Neural progenitor cell (in vitro differentiated cells): ENCODE measurements around the gene ANKHD1. TPM values are rescaled to one million over a fixed set of nuclear protein-coding genes. Genes with fewer than 3 reads are reported as not detected.

ENCODE experiments used
- DNase-seq: peaks from one replicate; pipeline ENCODE4 v3.0.0-alpha.2; 2016; ENCODE audit warnings: low spot score
- H2AFZ ChIP-seq: fragments of 200-600 bp; sonication (generic); replicated peaks from 2 replicates; pipeline ENCODE4 v1.6.1; 2016; ENCODE audit warnings: antibody characterized with exemption
- H3F3A ChIP-seq: fragments of 200-600 bp; sonication (generic); 2 replicates; pipeline ENCODE4 v1.6.1; 2016; ENCODE audit warnings: antibody characterized with exemption, low read depth
- H3K27ac ChIP-seq: fragments of 200-600 bp; sonication (generic); 2 replicates; pipeline ENCODE4 v1.5.1; 2016; ENCODE audit warnings: mild to moderate bottlenecking
- H3K27me3 ChIP-seq: fragments of 200-600 bp; sonication (generic); 2 replicates; pipeline ENCODE4 v1.6.1; 2016; ENCODE audit warnings: mild to moderate bottlenecking, moderate library complexity
- H3K36me3 ChIP-seq: fragments of 200-600 bp; sonication (generic); 2 replicates; pipeline ENCODE4 v1.5.1; 2016
- H3K4me1 ChIP-seq: fragments of 200-600 bp; sonication (generic); 2 replicates; pipeline ENCODE4 v1.6.1; 2016; ENCODE audit warnings: mixed run types
- H3K4me2 ChIP-seq: fragments of 200-600 bp; sonication (generic); 2 replicates; pipeline ENCODE4 v1.6.1; 2016
- H3K4me3 ChIP-seq: fragments of 200-600 bp; sonication (generic); 2 replicates; pipeline ENCODE4 v1.5.1; 2016
- H3K79me2 ChIP-seq: fragments of 200-600 bp; sonication (generic); 2 replicates; pipeline ENCODE4 v1.6.1; 2016; ENCODE audit warnings: low read depth
- H3K9ac ChIP-seq: fragments of 200-600 bp; sonication (generic); 2 replicates; pipeline ENCODE4 v1.6.1; 2016
- H3K9me3 ChIP-seq: fragments of 200-600 bp; sonication (generic); 2 replicates; pipeline ENCODE4 v1.5.1; 2016; ENCODE audit warnings: low read depth
- H4K20me1 ChIP-seq: fragments of 200-600 bp; sonication (generic); 2 replicates; pipeline ENCODE4 v1.6.1; 2016; ENCODE audit warnings: low read depth
- H3K27ac Mint-ChIP-seq: 3 replicates; pipeline ENCODE4 v1.8.0; 2021; ENCODE audit warnings: mixed read lengths
- H3K27me3 Mint-ChIP-seq: 2 replicates; pipeline ENCODE4 v1.8.0; 2022; ENCODE audit warnings: low read depth, mild to moderate bottlenecking, inconsistent platforms, moderate library complexity, mixed read lengths; ENCODE audit not compliant: insufficient read depth
- H3K36me3 Mint-ChIP-seq: 3 replicates; pipeline ENCODE4 v1.8.0; 2021; ENCODE audit warnings: mixed read lengths
- H3K4me1 Mint-ChIP-seq: 3 replicates; pipeline ENCODE4 v1.8.0; 2021; ENCODE audit warnings: mixed read lengths
- H3K4me3 Mint-ChIP-seq: 3 replicates; pipeline ENCODE4 v1.8.0; 2021; ENCODE audit warnings: mild to moderate bottlenecking, moderate library complexity, mixed read lengths
- H3K9me3 Mint-ChIP-seq: 3 replicates; pipeline ENCODE4 v1.8.0; 2020; ENCODE audit warnings: mixed read lengths
- CTCF ChIP-seq: fragments of 200-600 bp; sonication (generic); IDR thresholded peaks from 2 replicates; pipeline ENCODE4 v1.5.1; 2017; ENCODE audit warnings: antibody characterized with exemption, mild to moderate bottlenecking
- EZH2 ChIP-seq: fragments of 200-600 bp; sonication (generic); IDR thresholded peaks from 2 replicates; pipeline ENCODE4 v1.6.1; 2017; ENCODE audit warnings: antibody characterized with exemption, mild to moderate bottlenecking, moderate library complexity
- EZH2phosphoT487 ChIP-seq: fragments of 200-600 bp; sonication (generic); IDR thresholded peaks from 2 replicates; pipeline ENCODE4 v1.6.1; 2017; ENCODE audit warnings: antibody characterized with exemption
- total RNA-seq: library from RNA; depleted of rRNA; stranded (reverse); fragments of >200 nt; gene quantifications from 2 replicates; pipeline ENCODE4 v1.2.3, GENCODE V29; 2015; ENCODE audit warnings: low replicate concordance

ANKHD1 gene
- total RNA-seq, 1 donor from 2014 or later, result 110 TPM

- H3K4me1 Mint-ChIP-seq, result peaks cover 31% of the 10 kb centered on the region
- Histone ChIP-seq H4K20me1 (no peaks in the 10 kb centered on the region), H2AFZ (no peak overlapping the region), H3F3A (no peaks in the 10 kb centered on the region), H3K9ac (no peak overlapping the region), H3K79me2 (peaks cover 23% of the 10 kb centered on the region), H3K36me3 (no peaks in the 10 kb centered on the region), H3K27ac (no peak overlapping the region), H3K9me3 (no peaks in the 10 kb centered on the region), H3K4me3 (no peak overlapping the region), H3K4me1 (peaks cover 12% of the 10 kb centered on the region), H3K27me3 (no peaks in the 10 kb centered on the region), H3K4me2 (no peak overlapping the region)
- TF ChIP-seq CTCF (no peak), EZH2phosphoT487 (no peak), EZH2 (no peak)
- no peaks in the 10 kb centered on the region for H3K9me3 Mint-ChIP-seq
- peaks cover 11% of the 10 kb centered on the region for H3K36me3 Mint-ChIP-seq
- H3K27ac Mint-ChIP-seq, result no peak overlapping the region
- no peak for DNase-seq
- H3K27me3 Mint-ChIP-seq, result peaks cover 7% of the 10 kb centered on the region
- H3K4me3 Mint-ChIP-seq, result peak overlapping the region; percentile 50
These were observed 165.0 kb downstream of the ANKHD1 start for GRCh38 chr5:140566665-140567064.

GRCh38 chr5:140567136-140567818 is 165.6 kb downstream of the ANKHD1 start:
- H3K27me3 Mint-ChIP-seq, result peaks cover 7% of the 10 kb centered on the region
- H3K27me3 ChIP-seq, result no peaks in the 10 kb centered on the region
- no peak overlapping the region for H3K9ac ChIP-seq
- H4K20me1 ChIP-seq, result no peaks in the 10 kb centered on the region
- peaks cover 11% of the 10 kb centered on the region for H3K36me3 Mint-ChIP-seq
- peaks cover 23% of the 10 kb centered on the region for H3K79me2 ChIP-seq
- no peaks in the 10 kb centered on the region for H3K9me3 Mint-ChIP-seq
- H3K4me1 ChIP-seq, result peaks cover 12% of the 10 kb centered on the region
- no peak for DNase-seq
- peaks cover 31% of the 10 kb centered on the region for H3K4me1 Mint-ChIP-seq
- H3K9me3 ChIP-seq, result no peaks in the 10 kb centered on the region
- no peak overlapping the region for H2AFZ ChIP-seq
- no peaks in the 10 kb centered on the region for H3F3A ChIP-seq
- H3K4me3 ChIP-seq, result no peak overlapping the region
- no peak overlapping the region for H3K4me2 ChIP-seq
- H3K36me3 ChIP-seq, result no peaks in the 10 kb centered on the region
- H3K4me3 Mint-ChIP-seq, result peak overlapping the region; percentile 62
- no peak overlapping the region for H3K27ac Mint-ChIP-seq
- TF ChIP-seq CTCF, result no peak
- no peak for TF ChIP-seq EZH2phosphoT487
- TF ChIP-seq EZH2, result no peak
- no peak overlapping the region for H3K27ac ChIP-seq

- Histone ChIP-seq H3K36me3 (no peaks in the 10 kb centered on the region), H3K4me1 (peaks cover 12% of the 10 kb centered on the region), H3K4me2 (no peak overlapping the region), H3K27ac (no peak overlapping the region), H3K79me2 (peaks cover 23% of the 10 kb centered on the region), H3K4me3 (no peak overlapping the region), H4K20me1 (no peaks in the 10 kb centered on the region), H3K9ac (no peak overlapping the region), H3K27me3 (no peaks in the 10 kb centered on the region), H3F3A (no peaks in the 10 kb centered on the region), H2AFZ (no peak overlapping the region), H3K9me3 (no peaks in the 10 kb centered on the region)
- TF ChIP-seq EZH2phosphoT487, result no peak
- TF ChIP-seq CTCF, result no peak
- TF ChIP-seq EZH2, result no peak
- Mint-ChIP-seq H3K27ac (no peak overlapping the region), H3K27me3 (peaks cover 7% of the 10 kb centered on the region), H3K4me1 (peaks cover 26% of the 10 kb centered on the region), H3K4me3 (peak overlapping the region; percentile 41), H3K36me3 (peaks cover 11% of the 10 kb centered on the region), H3K9me3 (no peaks in the 10 kb centered on the region)
- no peak for DNase-seq
These were observed 166.2 kb downstream of the ANKHD1 start for GRCh38 chr5:140567871-140568270.
